ENCODE data around the gene IGSF21. TPM values are rescaled to one million over a fixed set of nuclear protein-coding genes. Genes with fewer than 3 reads are reported as not detected.

IGSF21 gene
- 0.20 TPM in 1 of 5 replicates, not detected in the others for total RNA-seq (2022; extraction: Qiagen RNA extraction; ENCODE audit: low read depth)

DNA sequence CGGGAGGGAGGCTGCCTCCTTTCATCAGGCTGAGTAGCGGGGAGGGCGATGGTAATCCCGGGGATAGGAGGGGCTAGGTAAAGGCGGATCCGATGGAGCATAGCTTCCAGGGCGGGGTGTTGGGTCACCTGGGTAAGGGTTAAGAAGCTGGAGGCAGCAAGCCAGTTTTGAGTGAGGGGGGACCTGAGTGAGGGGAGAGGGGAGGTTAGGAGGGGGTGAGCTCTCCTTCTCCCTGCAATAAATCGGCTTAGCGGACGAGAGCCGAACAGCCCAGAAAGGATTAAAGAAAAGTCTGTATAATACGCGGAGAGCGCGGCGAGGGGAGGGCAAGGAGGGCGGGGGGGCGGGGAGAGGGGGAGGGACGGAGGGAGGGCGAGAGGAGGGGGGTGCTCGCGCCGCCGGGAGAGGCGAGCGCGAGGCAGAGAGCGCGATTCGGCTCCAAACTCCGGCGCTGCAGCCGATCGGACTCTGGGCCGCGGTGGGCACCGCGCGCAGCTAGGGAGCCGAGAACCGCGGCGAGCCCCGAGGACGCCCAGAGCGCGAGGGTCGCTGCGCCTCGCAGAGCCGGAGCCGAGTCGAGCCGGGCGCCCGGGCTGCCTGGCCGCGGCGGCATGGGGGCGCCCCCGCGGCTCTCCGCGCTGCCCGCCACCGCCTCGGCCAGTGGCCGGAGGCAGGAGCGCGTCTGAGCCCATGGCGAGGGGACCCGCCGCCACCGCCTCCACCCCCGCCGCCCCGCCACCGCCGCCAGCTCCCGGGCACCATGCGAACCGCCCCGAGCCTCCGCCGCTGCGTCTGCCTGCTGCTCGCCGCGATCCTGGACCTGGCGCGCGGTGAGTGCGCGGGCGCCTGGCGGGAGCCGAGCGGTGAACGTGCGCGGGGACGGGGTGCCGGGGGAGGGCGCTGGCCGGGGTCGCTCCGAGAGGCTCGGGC lies at the start of gene IGSF21:
TSS of gene IGSF21 (plus strand) at position 430 of the 930 bp plus-strand sequence. CDS start at position 761, 331 bp downstream.

